Central memory CD8-positive, alpha-beta T cell (primary cell): ENCODE measurements around the gene GNA15.
"Not testable (repeated sequence)": the region's sequence is repeated elsewhere in the genome, so short reads cannot be mapped to it uniquely, and the experiment has no call there.

Source experiments
- ATAC-seq: fragments of 150-1000 bp; cut with Tn5 transposase; replicated peaks from 2 replicates; pipeline ENCODE4 v1.10.0; 2022; ENCODE audit warnings: mild to moderate bottlenecking, moderate FRiP score, moderate number of reproducible peaks; ENCODE audit not compliant: poor library complexity, severe bottlenecking; ENCODE audit errors: extremely low read depth
- DNase-seq, 2 donors: peaks; one replicate each; pipeline ENCODE4 v3.0.0; 2021; ENCODE audit warnings: low spot score in 2 of 2
- H3K27ac Mint-ChIP-seq: one replicate; pipeline ENCODE4 v1.8.0; 2022; ENCODE audit warnings: low read depth, mild to moderate bottlenecking, moderate library complexity, mixed read lengths
- H3K27me3 Mint-ChIP-seq: one replicate; pipeline ENCODE4 v1.8.0; 2022; ENCODE audit warnings: mixed read lengths
- H3K36me3 Mint-ChIP-seq: one replicate; pipeline ENCODE4 v1.8.0; 2022; ENCODE audit warnings: mild to moderate bottlenecking, moderate library complexity, mixed read lengths; ENCODE audit not compliant: insufficient read depth
- H3K4me1 Mint-ChIP-seq: one replicate; pipeline ENCODE4 v1.8.0; 2022; ENCODE audit warnings: mixed read lengths
- H3K4me3 Mint-ChIP-seq: one replicate; pipeline ENCODE4 v1.8.0; 2022; ENCODE audit warnings: mild to moderate bottlenecking, moderate library complexity, mixed read lengths
- H3K9me3 Mint-ChIP-seq: one replicate; pipeline ENCODE4 v1.8.0; 2022; ENCODE audit warnings: mixed read lengths

Gene GNA15

DNA sequence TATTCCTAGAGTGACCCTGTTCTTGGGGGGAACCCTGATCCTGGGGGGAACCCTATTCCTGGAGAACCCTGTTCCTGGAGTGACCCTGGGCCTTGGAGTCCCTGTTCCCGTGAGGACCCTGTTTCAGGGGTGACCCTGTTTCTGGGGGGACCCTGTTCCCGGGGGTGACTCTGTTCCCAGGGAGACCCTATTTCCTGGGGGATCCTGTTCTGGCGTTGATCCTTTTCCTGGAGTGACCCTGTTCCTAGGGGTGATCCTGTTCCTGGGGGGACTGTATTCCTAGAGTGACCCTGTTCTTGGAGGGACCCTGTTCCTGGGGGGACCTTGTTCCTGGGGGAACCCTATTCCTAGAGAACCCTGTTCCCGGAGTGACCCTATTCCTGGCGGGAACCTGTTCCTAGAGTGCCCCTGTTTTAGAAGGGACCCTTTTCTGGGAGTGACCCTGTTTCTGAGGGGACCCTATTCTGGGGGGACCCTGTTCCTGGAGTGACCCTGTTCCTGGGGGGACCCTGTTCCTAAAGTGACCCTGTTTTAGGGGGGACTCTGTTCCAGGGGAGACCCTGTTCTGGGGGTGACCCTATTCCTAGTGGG lies 15.0 kb downstream of the GNA15 start:
- H3K27ac Mint-ChIP-seq: no peak overlapping the region
- DNase-seq (no peak), ATAC-seq (no peak)
- H3K27me3 Mint-ChIP-seq: no peaks in the 10 kb centered on the region
- H3K36me3 Mint-ChIP-seq: peaks cover 4% of the 10 kb centered on the region
- no peak overlapping the region for H3K4me3 Mint-ChIP-seq
- H3K4me1 Mint-ChIP-seq: peaks cover 5% of the 10 kb centered on the region
- no peaks in the 10 kb centered on the region for H3K9me3 Mint-ChIP-seq

DNA sequence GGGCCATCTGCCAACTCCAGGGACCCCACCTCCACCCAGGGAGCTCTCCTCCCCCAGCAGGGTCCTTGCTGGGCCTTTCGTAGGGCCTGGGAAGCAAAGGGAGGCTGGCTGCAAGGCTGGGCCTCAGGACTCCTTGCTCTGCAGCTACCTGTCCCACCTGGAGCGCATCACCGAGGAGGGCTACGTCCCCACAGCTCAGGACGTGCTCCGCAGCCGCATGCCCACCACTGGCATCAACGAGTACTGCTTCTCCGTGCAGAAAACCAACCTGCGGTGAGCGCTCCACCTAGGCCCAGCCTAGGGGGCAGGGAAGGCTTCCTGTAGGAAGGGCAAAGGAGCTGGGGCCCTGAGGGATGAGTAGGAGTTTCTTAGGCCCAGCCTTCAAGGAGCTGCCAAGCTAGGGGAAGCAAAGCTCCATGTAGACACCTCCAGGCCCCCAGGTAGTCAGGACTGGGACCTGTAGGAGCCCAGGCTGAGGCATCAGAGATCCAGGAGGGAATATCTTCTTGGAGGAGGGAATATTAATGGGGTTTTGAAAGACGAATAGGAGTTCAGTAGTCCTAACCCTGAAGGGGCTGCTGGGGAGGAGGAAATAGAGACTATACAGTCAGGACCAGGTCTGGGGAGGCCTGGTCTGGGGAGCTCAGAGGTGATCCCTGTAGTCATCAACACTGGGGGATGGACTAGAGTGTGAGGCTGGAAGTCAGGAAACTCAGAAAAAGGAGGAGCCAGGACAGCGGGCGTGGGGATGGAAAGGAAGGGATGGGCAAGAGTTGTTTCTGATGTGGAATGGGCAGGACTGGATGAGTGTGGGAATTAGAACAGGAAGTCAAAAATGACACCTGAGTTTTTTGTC lies 16.0 kb downstream of the GNA15 start:
- Mint-ChIP-seq H3K4me3 (no peak overlapping the region), H3K27me3 (no peaks in the 10 kb centered on the region), H3K36me3 (peaks cover 3% of the 10 kb centered on the region), H3K27ac (no peak overlapping the region), H3K4me1 (peaks cover 1% of the 10 kb centered on the region), H3K9me3 (no peaks in the 10 kb centered on the region)
- no peak for ATAC-seq
- no peak for DNase-seq

DNA sequence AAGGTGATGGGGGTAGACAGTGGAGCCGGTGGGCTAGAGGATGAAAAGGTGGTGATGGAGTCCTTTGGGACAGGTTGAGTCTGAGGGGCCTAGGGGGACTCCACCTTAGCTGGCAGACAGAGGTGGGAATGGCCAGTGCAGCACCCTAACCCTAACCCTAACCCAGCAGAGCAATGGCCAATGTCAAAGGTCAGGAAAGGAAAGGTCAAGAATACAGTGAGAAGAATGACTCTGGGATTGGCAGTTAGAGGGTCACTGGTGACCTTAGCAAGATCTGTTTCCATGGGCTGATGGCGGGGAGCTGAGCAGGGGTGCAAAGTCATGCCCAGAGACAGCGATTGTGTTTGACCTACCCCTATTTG lies 16.6 kb downstream of the GNA15 start:
- DNase-seq (no peak), ATAC-seq (no peak)
- Mint-ChIP-seq H3K4me1 (no peaks in the 10 kb centered on the region), H3K27ac (no peak overlapping the region), H3K9me3 (no peaks in the 10 kb centered on the region), H3K4me3 (no peak overlapping the region), H3K36me3 (peaks cover 2% of the 10 kb centered on the region), H3K27me3 (no peaks in the 10 kb centered on the region)

DNA sequence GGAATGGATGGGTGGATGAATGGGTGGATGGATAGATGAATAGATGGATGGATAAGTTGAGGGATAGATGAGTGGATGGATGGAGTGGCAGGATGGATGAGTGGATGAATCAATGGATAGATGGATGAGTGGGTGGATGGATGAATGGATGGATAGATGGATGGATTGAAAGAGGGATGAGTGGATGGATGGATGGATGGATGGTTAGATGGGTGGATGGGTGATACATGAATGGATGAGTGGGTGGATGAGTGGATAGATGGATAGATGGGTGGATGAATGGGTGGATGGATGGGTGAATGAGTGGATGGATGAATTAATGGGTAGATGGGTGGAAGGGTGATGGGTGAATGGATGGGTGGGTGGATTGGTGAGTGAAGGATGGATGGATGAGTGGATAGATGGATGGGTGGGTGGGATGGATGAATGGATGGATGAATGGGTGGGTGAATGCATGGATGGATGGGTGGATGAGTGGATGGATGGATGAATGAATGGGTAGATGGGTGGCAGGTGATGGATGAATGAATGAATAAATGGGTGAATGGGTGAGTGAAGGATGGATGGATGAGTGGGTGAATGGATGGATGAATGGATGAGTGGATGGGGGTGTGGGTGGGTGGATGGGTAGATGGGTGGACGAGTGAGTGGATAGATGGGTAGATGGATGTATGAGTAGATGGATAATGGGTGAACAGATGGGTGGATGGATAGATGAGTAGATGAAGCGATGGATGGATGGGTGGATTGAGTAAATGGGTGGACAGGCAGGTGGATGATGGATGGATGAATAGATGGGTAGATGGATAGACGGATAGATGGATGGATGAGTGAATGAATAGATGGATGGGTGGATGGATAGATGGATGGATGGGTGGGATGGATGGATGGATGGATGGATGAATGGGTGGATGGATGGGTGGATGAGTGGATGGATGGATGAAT lies 17.7 kb downstream of the GNA15 start:
- no peaks in the 10 kb centered on the region for H3K27me3 Mint-ChIP-seq
- no peak overlapping the region for H3K27ac Mint-ChIP-seq
- no peak overlapping the region for H3K4me3 Mint-ChIP-seq
- DNase-seq (no peak), ATAC-seq (no peak)
- no peaks in the 10 kb centered on the region for H3K9me3 Mint-ChIP-seq
- H3K36me3 Mint-ChIP-seq: peaks cover 3% of the 10 kb centered on the region
- no peaks in the 10 kb centered on the region for H3K4me1 Mint-ChIP-seq

DNA sequence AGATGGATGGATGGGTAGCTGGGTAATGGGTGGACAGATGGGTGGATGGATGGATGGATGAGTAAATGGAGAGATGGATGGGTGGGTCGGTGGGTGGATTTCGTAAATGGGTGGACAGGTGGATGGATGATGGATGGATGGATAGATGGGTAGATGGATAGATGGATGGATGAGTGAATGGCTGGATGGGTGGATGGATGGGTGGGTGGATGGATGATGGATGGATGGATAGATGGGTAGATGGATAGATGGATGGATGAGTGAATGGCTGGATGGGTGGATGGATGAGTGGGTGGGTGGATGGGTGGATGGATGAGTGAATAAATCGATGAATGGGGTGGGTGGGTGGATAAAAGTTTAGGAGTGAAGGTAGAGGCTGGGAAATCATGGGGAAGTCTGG lies 18.6 kb downstream of the GNA15 start:
- DNase-seq, H3K27ac Mint-ChIP-seq, ATAC-seq, H3K36me3 Mint-ChIP-seq, H3K4me1 Mint-ChIP-seq, H3K27me3 Mint-ChIP-seq, H3K9me3 Mint-ChIP-seq, H3K4me3 Mint-ChIP-seq: not testable (repeated sequence)

DNA sequence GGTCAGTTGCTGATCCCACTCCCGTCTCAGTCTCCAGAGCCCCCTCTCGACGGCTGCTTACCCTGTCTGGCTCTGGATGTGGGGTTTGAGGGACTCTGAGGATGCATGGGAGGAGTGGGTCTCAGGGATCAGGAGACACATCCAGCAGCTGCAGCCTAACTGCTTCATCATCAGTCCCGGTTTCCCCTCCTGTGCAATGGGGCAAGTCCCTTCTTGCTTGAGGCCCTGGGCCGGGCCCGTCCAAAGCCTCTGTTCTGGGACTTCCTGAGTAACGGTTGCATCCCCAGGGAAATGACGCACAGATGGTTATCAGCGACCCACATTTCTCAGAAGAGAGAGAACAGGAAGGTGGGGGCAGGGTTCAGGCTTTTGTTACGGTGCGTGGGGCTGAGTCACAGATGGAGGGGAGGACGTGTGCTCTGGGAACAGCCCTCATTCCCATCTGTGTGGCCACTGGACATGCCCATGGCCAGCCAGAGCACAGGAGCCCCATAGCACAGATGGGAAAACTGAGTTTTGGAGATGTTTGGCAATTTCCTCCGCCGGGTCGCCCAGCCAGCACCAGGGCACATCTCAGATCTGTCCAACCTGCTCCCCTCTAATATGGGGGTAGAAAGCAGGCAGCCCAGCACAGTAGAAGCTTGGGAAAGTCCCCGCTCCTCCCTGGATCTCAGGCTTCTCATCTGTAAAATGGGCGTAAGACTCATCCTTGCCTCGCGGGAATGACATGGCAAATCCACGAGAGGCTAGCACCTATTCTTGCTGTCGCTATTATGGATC lies 19.3 kb downstream of the GNA15 start:
- no peak overlapping the region for H3K27ac Mint-ChIP-seq
- peaks cover 2% of the 10 kb centered on the region for H3K9me3 Mint-ChIP-seq
- no peaks in the 10 kb centered on the region for H3K4me1 Mint-ChIP-seq
- ATAC-seq (peak; percentile 93), DNase-seq (peak; percentile 34 to 67)
- no peak overlapping the region for H3K4me3 Mint-ChIP-seq
- no peaks in the 10 kb centered on the region for H3K27me3 Mint-ChIP-seq
- peaks cover 6% of the 10 kb centered on the region for H3K36me3 Mint-ChIP-seq

DNA sequence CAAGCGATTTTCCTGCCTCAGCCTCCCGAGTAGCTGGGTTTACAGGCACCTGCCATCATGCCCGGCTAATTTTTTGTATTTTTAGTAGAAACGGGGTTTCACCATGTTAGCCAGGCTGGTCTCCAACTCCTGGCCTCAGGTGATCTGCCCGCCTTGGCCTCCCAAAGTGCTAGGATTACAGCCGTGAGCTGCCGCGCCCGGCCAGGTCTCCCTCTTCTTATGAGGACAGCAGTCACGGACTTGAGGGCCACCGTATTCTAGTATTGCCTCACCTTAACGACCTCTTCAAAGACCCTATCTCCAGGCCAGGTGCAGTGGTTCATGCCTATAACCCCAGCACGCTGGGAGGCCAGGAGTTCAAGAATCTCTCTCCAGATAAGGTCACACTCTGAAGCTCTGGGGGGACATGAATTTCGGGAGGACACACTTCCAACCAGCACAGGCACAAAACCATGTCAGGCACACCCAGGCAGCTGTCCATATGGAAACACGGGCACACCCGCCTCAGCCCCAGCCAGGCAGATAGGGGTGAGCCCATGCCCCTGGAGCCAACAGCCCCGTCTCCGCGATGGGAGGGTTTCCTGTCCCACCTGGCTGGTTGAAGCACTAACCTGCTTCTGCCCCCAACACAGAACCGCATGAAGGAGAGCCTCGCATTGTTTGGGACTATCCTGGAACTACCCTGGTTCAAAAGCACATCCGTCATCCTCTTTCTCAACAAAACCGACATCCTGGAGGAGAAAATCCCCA lies 21.4 kb downstream of the GNA15 start:
- no peaks in the 10 kb centered on the region for H3K27me3 Mint-ChIP-seq
- H3K4me3 Mint-ChIP-seq: no peak overlapping the region
- DNase-seq (no peak), ATAC-seq (no peak)
- no peak overlapping the region for H3K27ac Mint-ChIP-seq
- H3K36me3 Mint-ChIP-seq: peaks cover 7% of the 10 kb centered on the region
- peaks cover 5% of the 10 kb centered on the region for H3K9me3 Mint-ChIP-seq
- no peaks in the 10 kb centered on the region for H3K4me1 Mint-ChIP-seq

DNA sequence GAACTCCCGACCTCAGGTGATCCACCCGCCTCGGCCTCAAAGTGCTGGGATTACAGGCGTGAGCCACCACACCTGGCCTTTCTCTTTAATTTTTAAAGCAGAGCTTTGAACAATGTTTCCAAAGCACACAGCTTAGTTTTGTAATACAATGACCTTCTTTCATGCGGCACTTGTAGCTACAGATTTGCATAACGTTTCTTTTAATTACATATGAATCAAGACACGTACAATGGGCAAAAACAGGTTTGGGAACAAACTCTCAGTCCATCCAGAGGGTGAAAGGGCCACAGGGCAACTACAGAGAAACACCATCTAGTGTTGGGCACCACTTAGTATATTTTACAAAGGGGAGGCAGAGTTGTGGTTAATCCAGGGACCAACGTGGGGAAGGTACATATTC lies 23.7 kb downstream of the GNA15 start:
- H3K36me3 Mint-ChIP-seq: peaks cover 7% of the 10 kb centered on the region
- H3K9me3 Mint-ChIP-seq: peaks cover 5% of the 10 kb centered on the region
- DNase-seq (no peak), ATAC-seq (no peak)
- H3K4me3 Mint-ChIP-seq: no peak overlapping the region
- no peak overlapping the region for H3K27ac Mint-ChIP-seq
- no peaks in the 10 kb centered on the region for H3K27me3 Mint-ChIP-seq
- peaks cover 8% of the 10 kb centered on the region for H3K4me1 Mint-ChIP-seq

DNA sequence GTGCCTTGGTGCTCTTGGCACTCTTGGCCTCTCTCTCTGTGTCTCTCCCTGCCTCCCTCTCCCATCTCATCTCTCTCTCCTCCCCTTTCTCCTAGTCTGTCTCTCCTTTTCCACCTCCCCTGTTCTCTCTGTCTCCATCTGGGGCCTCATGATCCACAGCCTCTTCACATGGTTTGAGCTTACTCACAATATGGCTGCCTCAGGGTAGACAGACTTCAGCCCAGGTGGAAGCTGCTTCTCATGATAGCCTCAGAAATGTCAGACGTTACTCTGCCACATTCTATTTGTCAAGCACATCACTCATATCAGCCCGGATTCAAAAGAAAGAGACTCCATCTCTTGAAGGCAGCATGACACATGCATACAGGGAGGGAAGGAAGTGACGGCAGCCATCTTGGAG lies 24.4 kb downstream of the GNA15 start:
- Mint-ChIP-seq H3K4me1 (peaks cover 8% of the 10 kb centered on the region), H3K4me3 (no peak overlapping the region), H3K27ac (no peak overlapping the region), H3K36me3 (peaks cover 6% of the 10 kb centered on the region), H3K9me3 (peaks cover 5% of the 10 kb centered on the region), H3K27me3 (no peaks in the 10 kb centered on the region)
- ATAC-seq (no peak), DNase-seq (no peak)

DNA sequence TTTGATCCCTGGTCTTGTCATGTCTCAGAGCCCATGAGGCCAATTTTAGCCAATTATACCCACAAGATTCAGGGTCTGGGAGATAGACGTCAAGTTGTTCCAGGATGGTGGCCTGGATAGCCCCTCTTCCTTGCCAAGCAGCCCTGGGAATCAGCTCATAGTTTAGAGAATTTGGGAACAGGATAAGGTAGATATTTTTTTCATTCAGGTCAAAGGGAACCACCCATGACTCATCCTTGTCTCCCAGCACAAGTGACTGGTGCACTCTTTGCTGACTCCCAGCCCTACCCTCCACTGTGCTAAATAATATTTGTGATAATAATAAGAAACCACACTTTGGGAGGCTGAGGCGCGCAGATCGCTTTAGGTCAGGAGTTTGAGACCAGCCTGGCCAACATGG lies 25.6 kb downstream of the GNA15 start:
- H3K27ac Mint-ChIP-seq: no peak overlapping the region
- no peak for ATAC-seq
- peaks cover 5% of the 10 kb centered on the region for H3K9me3 Mint-ChIP-seq
- peaks cover 14% of the 10 kb centered on the region for H3K4me1 Mint-ChIP-seq
- no peaks in the 10 kb centered on the region for H3K27me3 Mint-ChIP-seq
- H3K4me3 Mint-ChIP-seq: no peak overlapping the region
- DNase-seq: no peak
- peaks cover 7% of the 10 kb centered on the region for H3K36me3 Mint-ChIP-seq

DNA sequence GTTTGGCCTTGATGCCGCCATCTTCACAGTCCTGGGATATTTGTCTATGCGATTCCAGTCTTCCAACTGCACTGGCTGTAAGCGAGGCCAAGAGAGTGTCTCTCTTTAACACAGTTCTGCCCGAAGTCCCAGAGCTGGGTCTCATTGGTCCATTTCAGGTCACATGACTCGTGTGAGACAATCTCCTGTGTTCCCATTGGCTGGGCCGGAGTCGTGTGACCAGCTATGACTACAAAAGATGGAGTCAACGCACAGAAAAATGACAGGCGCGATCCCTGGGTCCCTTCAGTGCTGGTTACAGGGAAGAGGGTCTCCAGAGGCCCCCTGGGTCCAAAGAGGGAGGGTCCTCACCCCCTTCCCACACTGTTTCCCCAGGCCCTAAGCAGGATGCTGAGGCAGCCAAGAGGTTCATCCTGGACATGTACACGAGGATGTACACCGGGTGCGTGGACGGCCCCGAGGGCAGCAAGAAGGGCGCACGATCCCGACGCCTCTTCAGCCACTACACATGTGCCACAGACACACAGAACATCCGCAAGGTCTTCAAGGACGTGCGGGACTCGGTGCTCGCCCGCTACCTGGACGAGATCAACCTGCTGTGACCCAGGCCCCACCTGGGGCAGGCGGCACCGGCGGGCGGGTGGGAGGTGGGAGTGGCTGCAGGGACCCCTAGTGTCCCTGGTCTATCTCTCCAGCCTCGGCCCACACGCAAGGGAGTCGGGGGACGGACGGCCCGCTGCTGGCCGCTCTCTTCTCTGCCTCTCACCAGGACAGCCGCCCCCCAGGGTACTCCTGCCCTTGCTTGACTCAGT lies 26.8 kb downstream of the GNA15 start:
- H3K36me3 Mint-ChIP-seq: peaks cover 7% of the 10 kb centered on the region
- H3K4me3 Mint-ChIP-seq: no peak overlapping the region
- no peak for DNase-seq
- H3K9me3 Mint-ChIP-seq: peaks cover 5% of the 10 kb centered on the region
- no peaks in the 10 kb centered on the region for H3K27me3 Mint-ChIP-seq
- peaks cover 14% of the 10 kb centered on the region for H3K4me1 Mint-ChIP-seq
- no peak for ATAC-seq
- no peak overlapping the region for H3K27ac Mint-ChIP-seq
